DMS 273 treated with DMSO at 0.1 percent for 48 hours (cell line): ENCODE data around the gene NUS1.
"Not testable (repeated sequence)": the region's sequence is repeated elsewhere in the genome, so short reads cannot be mapped to it uniquely, and the experiment has no call there.

ENCODE experiments used
- DNase-seq: peaks from one replicate; lab custom pipeline; 2025; lab: John Stamatoyannopoulos, UW

NUS1 gene

GRCh38 chr6:117674991-117675657, at the start of gene NUS1:
Gene NUS1, plus strand, starts transcription at chr6:117675469. Its CDS starts 202 bp downstream, at chr6:117675671.
- peak; percentile 90 for DNase-seq

- no peak for DNase-seq
Observed at GRCh38 chr6:117627533-117627932, 47.7 kb upstream of the NUS1 start.

GRCh38 chr6:117629119-117629660, 46.1 kb upstream of the NUS1 start:
- no peak for DNase-seq

GRCh38 chr6:117637770-117638169, 37.5 kb upstream of the NUS1 start:
- no peak for DNase-seq

- DNase-seq = no peak
Observed at GRCh38 chr6:117642976-117643375, 32.3 kb upstream of the NUS1 start.

DNA sequence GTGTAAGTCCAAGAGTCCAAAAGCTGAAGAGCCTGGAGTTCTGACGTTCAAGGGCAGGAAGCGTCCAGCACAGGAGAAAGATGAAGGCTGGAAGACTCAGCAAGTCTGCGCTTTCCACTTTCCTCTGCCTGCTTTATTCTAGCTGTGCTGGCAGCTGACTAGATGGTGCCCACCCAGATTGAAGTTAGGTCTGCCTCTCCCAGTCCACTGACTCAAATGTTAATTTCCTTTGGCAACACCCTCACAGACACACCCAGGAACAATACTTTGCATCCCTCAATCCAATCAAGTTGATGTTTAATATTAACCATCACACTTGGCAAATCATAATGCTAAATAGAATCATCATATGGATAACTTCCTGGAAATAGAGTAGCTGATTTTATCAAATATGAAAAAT, 23.3 kb upstream of the NUS1 start:
- DNase-seq = not testable (repeated sequence)

GRCh38 chr6:117653949-117654348, 21.3 kb upstream of the NUS1 start:
- no peak for DNase-seq

- DNase-seq = no peak
Observed at GRCh38 chr6:117655380-117655779, 19.9 kb upstream of the NUS1 start.

DNA sequence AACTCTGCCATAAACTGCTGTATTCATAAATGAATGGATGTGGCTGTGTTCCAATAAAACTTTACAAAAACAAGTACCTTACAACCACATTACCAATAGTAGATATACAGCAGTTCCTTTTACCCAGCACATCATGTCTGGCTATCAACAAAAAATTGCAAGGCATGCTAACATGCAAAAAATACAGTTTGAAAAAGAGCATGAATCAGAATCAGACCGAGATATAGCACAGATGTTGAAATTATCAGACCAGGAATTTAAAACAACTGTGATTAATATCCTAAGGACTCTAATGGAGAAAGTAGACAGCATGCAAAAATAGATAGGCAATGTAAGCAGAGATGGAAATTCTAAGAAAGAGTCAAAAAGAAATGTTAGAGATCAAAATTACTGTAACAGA, 8.4 kb upstream of the NUS1 start:
- no peak for DNase-seq

- DNase-seq = no peak
Observed at GRCh38 chr6:117668736-117669135, 6.5 kb upstream of the NUS1 start.

DNA sequence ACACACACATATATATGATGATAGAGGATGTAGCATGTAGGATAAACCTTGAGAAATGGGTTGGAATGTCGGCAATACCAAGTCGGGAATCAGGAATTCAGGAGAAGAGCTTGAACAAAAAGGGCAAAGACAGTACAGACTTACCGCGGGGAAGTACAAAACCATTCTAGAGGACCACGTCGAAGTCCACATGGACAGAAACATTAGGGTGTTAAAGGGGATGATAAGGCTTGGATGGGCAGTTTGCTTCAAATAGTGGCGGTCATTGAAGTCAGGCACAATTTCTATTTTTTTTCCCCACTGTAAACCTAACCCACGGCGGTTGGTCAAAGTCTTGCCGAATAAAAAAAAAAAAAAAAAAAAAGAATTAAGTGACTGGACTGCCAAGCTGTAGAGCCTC, 766 bp upstream of the NUS1 start:
- DNase-seq = no peak

GRCh38 chr6:117675658-117676301, 511 bp downstream of the NUS1 start:
- DNase-seq = not testable (repeated sequence)

GRCh38 chr6:117676577-117677218, 1.4 kb downstream of the NUS1 start:
- DNase-seq = no peak

DNA sequence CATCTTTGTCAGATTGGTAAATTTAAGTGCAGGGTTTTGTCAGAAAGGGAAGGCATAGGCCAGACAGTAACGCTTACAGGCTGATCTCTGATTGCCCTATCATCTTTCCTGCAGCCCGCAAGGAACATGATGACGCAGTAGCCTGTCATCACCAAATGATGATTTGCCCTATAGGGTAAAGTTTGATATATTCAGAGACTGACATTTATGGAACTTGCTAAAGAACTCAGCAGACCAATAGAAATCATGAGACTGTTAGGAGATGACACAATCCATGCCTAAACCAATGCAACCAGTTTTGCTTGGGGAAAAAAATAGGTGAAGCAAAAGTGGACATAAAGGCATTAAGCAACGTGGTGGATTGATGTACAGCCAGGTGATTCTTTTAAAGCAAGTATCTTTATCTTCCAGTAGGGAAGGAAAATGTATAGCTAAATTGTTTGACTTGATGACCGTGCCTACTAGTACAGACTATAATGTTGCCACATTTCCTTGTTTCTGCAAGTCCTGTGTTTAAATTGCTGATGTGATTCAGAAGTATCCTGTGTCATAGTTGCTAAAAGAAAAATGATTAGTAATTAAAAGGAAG, 2.4 kb downstream of the NUS1 start:
- no peak for DNase-seq

DNA sequence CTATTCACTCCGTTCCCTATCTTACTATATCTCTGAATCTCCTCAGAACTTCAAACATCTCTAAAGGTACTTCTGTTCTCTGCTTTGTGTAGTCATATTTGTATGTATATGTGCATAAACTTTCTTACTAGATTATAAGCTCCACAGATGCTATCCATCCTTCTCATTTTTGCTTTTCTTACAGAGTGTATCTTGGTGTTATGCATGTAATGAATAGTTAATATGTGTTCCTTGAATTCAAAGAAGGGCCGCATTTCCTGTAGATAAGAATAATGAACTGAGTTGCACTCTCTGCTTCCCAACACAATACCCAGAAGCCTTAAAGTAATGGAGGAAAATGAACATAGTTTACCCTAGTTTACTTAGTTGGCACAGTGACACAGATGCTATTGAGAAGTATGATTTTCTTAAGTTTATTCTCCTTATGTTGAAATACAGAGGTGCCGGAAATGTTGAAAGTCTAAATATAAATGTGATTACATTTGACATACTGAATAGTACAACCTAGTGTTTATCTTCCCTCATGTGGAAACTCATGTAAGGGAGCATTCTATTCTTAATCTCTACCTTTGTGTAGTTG, 6.0 kb downstream of the NUS1 start:
- DNase-seq = no peak

DNA sequence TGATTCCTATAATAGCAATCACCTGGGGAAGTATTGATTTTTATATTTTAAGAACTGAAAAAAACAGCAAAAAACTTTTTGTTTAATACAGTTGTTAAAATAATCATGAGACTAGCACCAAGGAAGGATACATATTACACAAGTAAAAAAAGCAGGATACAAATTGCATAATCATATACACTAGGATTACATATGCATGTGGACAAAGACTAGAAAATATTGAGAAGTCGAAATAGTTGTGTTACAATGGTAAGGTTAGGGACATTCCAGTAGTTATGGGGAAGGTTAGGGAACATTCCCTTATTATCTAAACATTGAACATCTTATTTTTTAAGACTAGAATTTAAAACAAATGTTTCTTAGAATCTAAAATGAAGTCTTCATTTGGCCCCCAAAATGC, 9.5 kb downstream of the NUS1 start:
- no peak for DNase-seq

- DNase-seq = no peak
Observed at GRCh38 chr6:117685359-117685758, 10.1 kb downstream of the NUS1 start.

DNA sequence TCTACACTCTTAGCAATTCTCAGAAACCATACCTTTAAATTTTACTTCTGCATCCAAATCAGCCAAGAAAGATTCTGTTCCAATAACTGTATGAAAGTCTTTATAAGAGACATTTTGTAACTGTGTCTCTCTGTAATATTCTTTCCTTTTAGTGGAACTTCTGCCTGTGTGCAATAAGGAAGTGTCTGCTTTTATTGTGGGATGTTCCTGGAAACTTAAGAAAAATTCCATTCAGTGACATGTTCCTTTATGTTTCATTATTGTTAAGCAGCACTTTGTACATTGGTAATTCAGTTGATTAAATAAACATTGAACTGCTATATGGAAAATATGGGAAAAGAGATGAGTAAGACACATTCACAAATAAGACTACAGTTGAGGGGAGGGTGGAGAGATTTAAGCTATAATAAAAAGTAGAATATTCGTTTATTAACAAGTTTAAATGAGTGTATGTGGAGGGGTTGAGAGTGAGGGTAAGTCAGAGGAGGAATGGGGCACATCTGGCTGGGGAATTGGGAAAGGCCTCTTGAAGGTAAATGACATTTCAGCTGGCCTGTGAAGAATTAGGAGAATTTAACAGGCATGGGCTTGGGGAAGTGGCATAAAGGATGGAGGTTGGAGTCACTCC, 11.9 kb downstream of the NUS1 start:
- DNase-seq = no peak

- not testable (repeated sequence) for DNase-seq
Observed at GRCh38 chr6:117689584-117689983, 14.3 kb downstream of the NUS1 start.

DNA sequence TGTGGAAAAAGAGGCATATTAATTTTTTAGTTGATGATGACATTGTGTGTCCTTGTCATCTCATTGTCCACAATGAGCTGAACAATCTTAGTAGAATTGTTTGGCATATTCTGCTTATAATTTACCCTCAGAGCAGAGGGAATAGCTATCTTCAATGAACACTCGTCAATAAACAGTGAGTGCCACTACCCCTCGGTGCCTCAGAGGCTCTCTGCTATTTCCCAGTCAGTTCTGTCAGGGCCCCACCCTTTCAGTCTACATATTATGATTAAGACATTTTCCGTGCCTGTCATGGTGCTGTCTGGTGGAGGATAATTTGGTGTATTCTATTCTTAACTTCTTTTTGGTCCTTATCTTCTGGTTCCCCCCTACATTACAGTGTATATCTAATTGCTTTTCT, 31.2 kb downstream of the NUS1 start:
- DNase-seq = no peak

DNA sequence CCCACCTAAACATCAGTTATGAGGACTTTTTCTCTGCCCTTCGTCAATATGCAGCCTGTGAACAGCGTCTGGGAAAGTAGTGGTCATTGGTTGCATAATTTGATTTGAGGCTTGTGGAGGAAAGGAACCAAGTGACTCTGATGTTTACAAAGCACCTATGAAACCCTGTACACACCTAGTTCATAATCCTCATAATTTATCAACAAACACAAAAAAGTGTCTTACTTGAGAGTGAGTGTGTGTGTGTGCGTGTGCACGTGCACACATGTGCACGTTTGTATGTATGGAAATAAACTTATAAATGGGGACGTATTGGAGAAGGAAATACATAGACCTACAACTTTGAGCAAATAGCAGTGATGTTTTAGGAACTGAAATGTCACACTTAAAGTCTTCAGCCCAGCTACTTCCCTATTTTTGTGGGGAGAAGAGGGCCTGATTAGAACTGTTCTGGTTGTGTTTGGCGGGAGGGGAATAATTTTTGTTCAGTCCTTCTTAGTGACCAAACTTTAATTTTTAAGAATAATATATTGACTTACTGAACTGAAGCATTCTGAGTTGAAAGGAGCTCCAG, 31.8 kb downstream of the NUS1 start:
- DNase-seq = not testable (repeated sequence)

- no peak for DNase-seq
Observed at GRCh38 chr6:117711369-117711768, 36.1 kb downstream of the NUS1 start.
